Esophagus muscularis mucosa (tissue), 4 donors: ENCODE results near the gene PABPN1. TPM values are rescaled to one million over a fixed set of nuclear protein-coding genes. Genes with fewer than 3 reads are reported as not detected.

Experiments
- DNase-seq: peaks from one replicate; pipeline ENCODE4 v3.0.0-alpha.2; 2017; ENCODE audit errors: extremely low spot score
- H3K27ac ChIP-seq, 4 donors: fragments of 200-600 bp; sonication (generic); replicated peaks in 1 of 4; 1 replicate in 3 of 4; 2 replicates in 1 of 4; pipeline ENCODE4 v1.5.1; 2016 to 2019; ENCODE audit warnings: mild to moderate bottlenecking in 1 of 4
- H3K27me3 ChIP-seq, 4 donors: fragments of 200-600 bp; sonication (generic); one replicate each; pipeline versions ENCODE4 v1.5.1 to v1.6.0; 2016 to 2019
- H3K36me3 ChIP-seq, 4 donors: fragments of 200-600 bp; sonication (generic); one replicate each; pipeline ENCODE4 v1.5.1; 2016 to 2019
- H3K4me1 ChIP-seq, 4 donors: fragments of 200-600 bp; sonication (generic); one replicate each; pipeline ENCODE4 v1.5.1; 2016 to 2019
- H3K4me3 ChIP-seq, 4 donors: fragments of 200-600 bp; sonication (generic); 1 replicate in 2 of 4; 2 replicates in 2 of 4; pipeline ENCODE4 v1.5.1; 2016 to 2019; ENCODE audit warnings: mild to moderate bottlenecking in 4 of 4, moderate library complexity in 1 of 4
- H3K9me3 ChIP-seq, 4 donors: fragments of 200-600 bp; sonication (generic); 1 replicate in 3 of 4; 2 replicates in 1 of 4; pipeline ENCODE4 v1.5.1; 2016 to 2019
- EP300 ChIP-seq: sonication (generic); formaldehyde crosslinking; IDR thresholded peaks from one replicate; pipeline ENCODE4 v1.6.1; 2017; ENCODE audit warnings: antibody characterized with exemption
- POLR2A ChIP-seq: fragments of 450-650 bp; IDR thresholded peaks from one replicate; pipeline ENCODE4 v1.6.1; 2017; ENCODE audit warnings: antibody characterized with exemption, moderate library complexity, mild to moderate bottlenecking, low read depth
- POLR2AphosphoS5 ChIP-seq, 2 donors: sonication (generic); formaldehyde crosslinking; IDR thresholded peaks; one replicate each; pipeline ENCODE4 v1.6.1; 2017; ENCODE audit warnings: antibody characterized with exemption in 2 of 2
- WGBS: methylation state at CpG from one replicate; pipeline ENCODE4 v1.1.5; 2018; 5-methylcytosine and 5-hydroxymethylcytosine counted together
- intact Hi-C: fragments of 100-400 bp; cut with DNase I; formaldehyde crosslinking; loops from one replicate; pipeline ENCODE4 v1.15.1; 2023
- total RNA-seq, 4 donors: library from RNA; depleted of rRNA; stranded (reverse); fragments of >200 nt; gene quantifications; one replicate each; pipeline versions ENCODE4 v1.1.0 to v1.2.1, GENCODE V29; 2016
- TF ChIP-seq, protein P1 (sequence below), 3 experiments: fragments of 200-600 bp in 2 of 3; fragments of 450-650 bp in 1 of 3; sonication (generic) in 2 of 3; IDR thresholded peaks; one replicate each; pipeline ENCODE4 v1.5.1; 2017 to 2019; ENCODE audit warnings: antibody characterized with exemption in 3 of 3, mild to moderate bottlenecking in 2 of 3, moderate library complexity in 1 of 3

Gene PABPN1
- total RNA-seq, 4 donors from 2014 or later = 44.6 to 68.1 (median 53.9) TPM

DNA sequence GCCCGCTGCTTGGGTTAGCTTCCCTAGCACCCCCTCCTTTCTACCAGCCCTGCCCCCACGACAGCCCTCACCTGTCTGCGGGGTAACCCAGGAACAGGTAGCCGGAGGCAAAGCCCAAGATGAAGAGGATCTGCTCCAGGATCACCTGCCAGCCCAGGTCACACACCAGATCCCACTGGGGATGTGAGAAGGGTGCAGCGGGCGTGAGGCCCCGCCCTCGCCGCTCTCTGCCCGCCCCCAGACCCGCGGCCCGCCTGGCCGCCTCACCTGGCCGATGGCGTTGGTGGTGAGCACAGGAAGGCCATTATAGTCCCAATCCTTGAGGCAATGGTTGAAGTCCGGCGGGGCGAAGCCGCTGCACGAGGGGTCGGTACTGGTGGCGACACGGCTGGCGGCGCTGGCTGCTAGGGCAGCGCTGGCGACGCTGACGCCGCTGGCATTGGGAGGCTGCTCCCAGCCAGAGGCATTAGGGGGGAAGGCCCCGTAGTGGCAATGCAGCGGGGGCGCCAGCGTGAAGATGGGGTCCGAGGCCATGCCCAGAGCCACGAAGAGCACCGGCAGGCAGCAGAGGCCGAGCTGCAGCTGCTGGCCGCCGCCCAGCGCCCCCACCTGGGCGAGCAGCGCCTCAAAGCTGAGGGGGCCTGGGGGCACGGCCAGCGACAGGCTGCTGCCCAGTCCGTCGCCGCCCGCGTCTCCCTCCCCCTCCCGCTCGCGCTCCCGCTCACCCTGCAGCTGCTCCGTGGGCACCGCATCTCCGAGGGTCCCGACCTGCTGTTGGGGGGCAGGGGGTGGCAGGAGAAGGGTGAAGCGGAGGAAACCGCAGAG is 30.6 kb downstream of the PABPN1 start:
- DNase-seq = no peak
- Histone ChIP-seq H3K4me1 (peaks cover 10 to 22% (median 21%) of the 10 kb centered on the region in 4 donors), H3K4me3 (peak overlapping the region; percentile 62 to 88 (median 70)), H3K9me3 (no peaks in the 10 kb centered on the region), H3K36me3 (peaks cover 0 to 17% (median 6%) of the 10 kb centered on the region in 4 donors), H3K27me3 (no peaks in the 10 kb centered on the region), H3K27ac (peak overlapping the region; percentile 27 to 81 (median 60))
- TF ChIP-seq EP300 = no peak
- TF ChIP-seq POLR2A = no peak
- TF ChIP-seq, protein P1, sequence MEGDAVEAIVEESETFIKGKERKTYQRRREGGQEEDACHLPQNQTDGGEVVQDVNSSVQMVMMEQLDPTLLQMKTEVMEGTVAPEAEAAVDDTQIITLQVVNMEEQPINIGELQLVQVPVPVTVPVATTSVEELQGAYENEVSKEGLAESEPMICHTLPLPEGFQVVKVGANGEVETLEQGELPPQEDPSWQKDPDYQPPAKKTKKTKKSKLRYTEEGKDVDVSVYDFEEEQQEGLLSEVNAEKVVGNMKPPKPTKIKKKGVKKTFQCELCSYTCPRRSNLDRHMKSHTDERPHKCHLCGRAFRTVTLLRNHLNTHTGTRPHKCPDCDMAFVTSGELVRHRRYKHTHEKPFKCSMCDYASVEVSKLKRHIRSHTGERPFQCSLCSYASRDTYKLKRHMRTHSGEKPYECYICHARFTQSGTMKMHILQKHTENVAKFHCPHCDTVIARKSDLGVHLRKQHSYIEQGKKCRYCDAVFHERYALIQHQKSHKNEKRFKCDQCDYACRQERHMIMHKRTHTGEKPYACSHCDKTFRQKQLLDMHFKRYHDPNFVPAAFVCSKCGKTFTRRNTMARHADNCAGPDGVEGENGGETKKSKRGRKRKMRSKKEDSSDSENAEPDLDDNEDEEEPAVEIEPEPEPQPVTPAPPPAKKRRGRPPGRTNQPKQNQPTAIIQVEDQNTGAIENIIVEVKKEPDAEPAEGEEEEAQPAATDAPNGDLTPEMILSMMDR (IDR thresholded peaks at IDR 0.05) = no peak
- TF ChIP-seq POLR2AphosphoS5 (IDR thresholded peaks at IDR 0.05) = no peak
- WGBS = 13% methylated on average over 33 of the region's 61 CpGs
- intact Hi-C loops = no loop called here

DNA sequence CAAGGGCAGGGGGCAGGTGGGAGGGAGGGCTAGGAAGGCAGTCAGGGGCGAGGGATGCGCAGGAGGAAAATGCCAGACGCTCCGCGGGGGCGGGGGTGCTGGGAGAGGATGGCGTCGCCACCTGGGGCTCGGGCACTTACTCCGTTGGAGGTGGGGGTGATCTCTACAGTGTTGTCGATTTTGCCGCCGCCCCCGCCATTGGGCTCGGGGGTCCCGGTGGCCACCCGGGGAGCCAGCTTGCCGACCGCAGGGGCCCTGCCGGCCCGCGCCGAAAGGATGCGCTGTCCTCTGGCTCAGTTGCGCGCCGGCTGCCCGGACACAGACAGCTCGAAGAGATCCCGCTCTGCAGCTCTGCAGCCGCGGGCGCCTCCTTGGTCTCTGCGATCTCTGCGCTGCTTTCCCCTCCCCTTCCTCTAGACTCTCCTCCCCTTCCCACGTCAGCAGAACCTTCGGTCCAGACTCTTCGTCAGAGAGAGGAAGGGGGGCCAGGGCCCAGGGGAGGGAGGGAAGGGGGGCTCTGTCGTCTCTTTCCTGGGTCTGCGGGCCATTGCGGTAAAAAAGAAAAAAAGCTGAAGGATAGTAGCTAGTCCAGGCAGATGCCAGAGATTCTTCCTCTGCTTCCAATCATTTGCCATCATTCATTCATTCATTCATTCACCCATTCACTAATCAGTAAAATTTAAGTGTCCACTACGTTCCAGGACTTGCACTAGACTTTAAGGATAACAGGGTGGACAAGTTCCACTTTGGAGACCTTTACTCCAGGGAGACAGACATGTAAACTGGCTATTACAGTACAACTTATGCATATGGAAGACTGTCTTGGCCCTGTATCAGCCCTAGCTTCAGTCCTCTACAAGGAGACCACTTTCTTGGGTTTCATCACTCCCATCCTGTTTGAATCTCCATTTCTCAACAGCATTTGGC is 31.5 kb downstream of the PABPN1 start, which contains the start of gene SLC22A17:
Gene SLC22A17, minus strand, starts transcription at position 382 of the 927 bp plus-strand sequence.
- WGBS = 1% methylated on average over 29 of the region's 42 CpGs
- DNase-seq = no peak
- Histone ChIP-seq H3K36me3 (peaks cover 0 to 19% (median 7%) of the 10 kb centered on the region in 4 donors), H3K4me3 (peak within 1 kb of the TSS; percentile 62 to 88 (median 70)), H3K9me3 (no peaks in the 10 kb centered on the region), H3K27me3 (no peaks in the 10 kb centered on the region), H3K4me1 (peaks cover 10 to 22% (median 21%) of the 10 kb centered on the region in 4 donors), H3K27ac (peak within 1 kb of the TSS; percentile 27 to 81 (median 60))
- intact Hi-C loops = no loop called here
- TF ChIP-seq POLR2AphosphoS5 (IDR thresholded peaks at IDR 0.05) = peak; percentile 94
- no peak for TF ChIP-seq EP300
- TF ChIP-seq, protein P1 (IDR thresholded peaks at IDR 0.05) = peak in 2 of 3 experiments; percentile 11 to 40

DNA sequence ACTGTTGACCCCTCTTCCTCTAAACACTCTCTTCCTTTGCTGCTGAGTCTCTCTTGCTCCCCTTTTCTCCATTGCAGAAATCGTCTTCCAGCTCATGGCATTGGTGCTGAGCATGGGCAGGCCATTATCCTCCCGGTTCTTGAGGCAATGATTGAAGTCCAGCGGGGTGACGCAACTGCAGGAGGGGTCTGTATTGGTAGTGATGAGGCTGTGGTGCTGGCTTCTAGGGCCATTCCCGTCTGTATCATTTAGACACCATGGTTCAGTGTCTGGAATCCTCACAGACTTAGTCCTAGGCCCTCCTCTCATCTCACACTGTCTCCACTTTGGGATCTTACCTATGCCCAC is 32.1 kb downstream of the PABPN1 start:
- H3K9me3 ChIP-seq = no peaks in the 10 kb centered on the region
- WGBS = 73% methylated on average over 5 of the region's 5 CpGs
- no peak for DNase-seq
- H3K27me3 ChIP-seq = no peaks in the 10 kb centered on the region
- intact Hi-C loops = no loop called here
- no peak for TF ChIP-seq EP300
- no peak for TF ChIP-seq POLR2AphosphoS5 (IDR thresholded peaks at IDR 0.05)
- no peak for TF ChIP-seq POLR2A
- TF ChIP-seq, protein P1 (IDR thresholded peaks at IDR 0.05) = no peak
- no peak overlapping the region for H3K4me3 ChIP-seq
- peak overlapping the region in 3 of 4 donors; percentile 27 to 81 (median 56) for H3K27ac ChIP-seq
- peaks cover 10 to 26% (median 21%) of the 10 kb centered on the region in 4 donors for H3K4me1 ChIP-seq
- H3K36me3 ChIP-seq = peaks cover 0 to 23% (median 9%) of the 10 kb centered on the region in 4 donors

DNA sequence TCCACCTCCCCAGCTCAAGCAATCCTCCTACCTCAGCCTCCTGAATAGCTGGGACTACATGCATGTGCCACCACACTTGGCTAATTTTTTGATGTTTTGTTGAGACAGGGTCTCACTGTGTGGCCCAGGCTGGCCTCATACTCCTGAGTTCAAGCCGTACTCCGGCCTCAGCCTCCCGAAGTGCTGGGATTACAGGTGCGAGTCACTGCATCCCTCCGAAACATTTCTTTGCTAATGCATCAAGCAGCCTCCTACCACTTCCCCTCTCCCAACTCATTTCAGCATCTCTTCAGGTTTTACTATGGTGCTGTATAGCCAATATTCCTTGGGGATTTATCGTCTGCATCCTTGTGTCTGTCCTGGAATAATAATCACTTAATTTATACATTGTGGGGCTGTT is 33.7 kb downstream of the PABPN1 start:
- H3K27ac ChIP-seq = no peak overlapping the region
- H3K36me3 ChIP-seq = peaks cover 0 to 39% (median 16%) of the 10 kb centered on the region in 4 donors
- intact Hi-C loops = no loop called here
- 79% methylated on average over 6 of the region's 6 CpGs for WGBS
- DNase-seq = no peak
- no peak overlapping the region for H3K4me3 ChIP-seq
- H3K27me3 ChIP-seq = no peaks in the 10 kb centered on the region
- no peaks in the 10 kb centered on the region for H3K9me3 ChIP-seq
- peaks cover 10 to 42% (median 36%) of the 10 kb centered on the region in 4 donors for H3K4me1 ChIP-seq
- no peak for TF ChIP-seq POLR2A
- TF ChIP-seq, protein P1 (IDR thresholded peaks at IDR 0.05) = no peak
- TF ChIP-seq EP300 = no peak
- TF ChIP-seq POLR2AphosphoS5 (IDR thresholded peaks at IDR 0.05) = no peak
